Stimulated activated naive CD4-positive, alpha-beta T cell treated with Interleukin-2 at 50 U/mL for 16 hours (primary cell): ENCODE data around the gene ABL1.
"Not testable (repeated sequence)": the region's sequence is repeated elsewhere in the genome, so short reads cannot be mapped to it uniquely, and the experiment has no call there.

ENCODE experiments used
- DNase-seq: peaks from one replicate; lab custom pipeline; 2025; lab: John Stamatoyannopoulos, UW

The ABL1 gene

DNA sequence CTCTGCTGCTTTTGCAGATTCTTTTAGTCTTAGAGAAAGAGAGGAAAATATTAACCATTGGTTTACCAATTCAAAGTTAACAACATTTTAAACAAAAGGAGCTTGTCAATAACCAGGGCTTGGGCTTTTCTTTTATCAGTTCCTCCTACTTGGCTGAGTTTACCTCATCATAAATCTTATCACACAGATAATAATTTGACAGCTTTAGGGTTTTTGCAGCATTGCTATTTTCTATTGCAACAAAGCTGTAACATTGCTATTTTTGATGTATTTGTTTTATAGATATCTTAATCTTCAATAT is 9.8 kb upstream of the ABL1 start:
- DNase-seq = no peak

DNA sequence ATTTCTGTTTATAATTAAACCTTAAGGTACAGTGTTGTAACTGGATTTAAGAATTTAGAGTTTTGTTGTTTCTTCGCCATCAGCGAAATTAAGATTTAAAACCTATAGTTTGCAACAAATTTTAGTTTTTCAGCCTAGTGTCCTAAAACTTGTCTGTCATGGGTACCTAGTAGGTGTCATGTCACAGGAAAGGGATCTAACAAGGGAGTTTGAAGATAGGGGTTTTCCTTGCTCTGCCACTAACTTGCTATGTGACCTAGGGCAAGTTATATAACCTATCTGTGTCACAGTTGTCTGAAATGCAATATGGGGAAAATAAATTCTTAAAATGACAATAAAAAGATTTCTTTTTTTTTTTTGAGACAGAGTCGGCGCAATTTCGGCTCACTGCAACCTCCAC is 9.2 kb upstream of the ABL1 start:
- no peak for DNase-seq

- DNase-seq = no peak
Measured at GRCh38 chr9:130829762-130830161, 5.3 kb upstream of the ABL1 start.

DNA sequence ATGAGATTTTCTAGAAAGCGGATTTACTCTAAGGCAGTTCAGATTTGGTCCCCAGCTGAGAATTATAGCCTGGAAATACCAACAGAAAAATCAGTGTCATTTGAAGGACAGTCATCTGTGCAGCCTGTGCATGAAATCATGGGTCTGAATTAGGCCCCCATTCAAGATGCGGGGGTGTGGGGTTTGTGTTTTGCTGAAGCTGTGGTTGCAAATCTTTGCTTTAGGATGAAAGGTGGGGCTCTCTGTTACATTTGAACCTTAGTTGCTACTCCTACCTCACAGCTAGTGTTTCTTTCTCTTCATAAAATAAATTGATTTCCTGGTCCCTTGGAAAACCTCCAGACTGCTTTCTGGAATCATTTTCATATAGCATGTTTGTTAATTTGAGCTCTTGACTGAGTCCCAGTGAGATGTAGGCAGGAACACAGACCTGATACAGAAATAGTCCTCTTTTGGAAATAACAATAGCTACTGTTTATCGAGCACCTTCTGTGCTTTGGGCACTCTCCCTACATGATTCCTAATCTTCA is 4.8 kb upstream of the ABL1 start:
- DNase-seq = no peak

- no peak for DNase-seq
Measured at GRCh38 chr9:130831077-130831476, 4.0 kb upstream of the ABL1 start.

GRCh38 chr9:130833031-130833990 is 1.7 kb upstream of the ABL1 start:
- DNase-seq = no peak

- DNase-seq = no peak
Measured at GRCh38 chr9:130835441-130836298, 616 bp downstream of the ABL1 start.

GRCh38 chr9:130837002-130837511 is 2.0 kb downstream of the ABL1 start:
- DNase-seq = no peak

- DNase-seq = no peak
Measured at GRCh38 chr9:130837643-130838042, 2.6 kb downstream of the ABL1 start.

- no peak for DNase-seq
Measured at GRCh38 chr9:130839132-130840111, 4.4 kb downstream of the ABL1 start.

- DNase-seq = no peak
Measured at GRCh38 chr9:130842545-130842944, 7.5 kb downstream of the ABL1 start.

DNA sequence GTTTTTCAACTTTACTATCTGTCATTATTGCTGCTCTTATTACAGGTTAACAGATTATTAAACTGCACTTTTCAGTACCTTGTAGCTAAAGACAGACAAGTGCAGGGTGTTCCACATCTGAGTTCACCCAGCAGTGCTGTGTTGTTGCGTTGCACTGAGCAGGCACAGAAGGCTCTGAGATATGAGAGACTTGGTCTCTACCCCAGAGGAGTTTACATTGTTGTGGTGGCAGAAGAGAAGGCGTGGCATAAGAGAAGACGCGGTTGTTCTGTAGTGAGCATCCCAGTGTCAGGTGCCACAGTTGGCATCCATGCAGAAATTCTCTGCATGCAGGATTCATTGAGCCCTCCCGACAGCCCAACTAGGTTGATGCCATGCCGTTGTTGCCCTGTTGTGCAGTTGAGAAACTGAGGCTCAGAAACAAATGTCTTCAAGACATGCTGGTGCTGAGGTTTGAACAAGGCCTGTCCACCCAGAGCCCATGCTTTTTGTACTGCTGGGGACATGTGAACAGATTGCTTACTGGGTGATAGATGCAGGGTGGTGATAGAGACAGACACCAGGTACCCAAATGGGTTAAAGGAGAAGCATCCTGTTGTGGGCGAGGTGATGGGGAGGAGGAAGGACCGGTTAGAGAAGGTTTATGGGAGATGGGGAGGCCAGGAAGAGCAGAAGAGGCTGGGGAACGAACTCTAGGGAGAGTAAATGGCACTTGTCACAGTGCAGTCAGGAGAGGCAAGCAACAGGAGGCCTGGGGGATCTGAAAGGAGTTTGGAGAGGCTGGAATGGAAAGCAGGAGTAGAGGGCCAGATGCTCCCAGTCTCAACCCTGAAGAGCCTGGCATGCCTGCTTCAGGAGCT is 8.2 kb downstream of the ABL1 start:
- no peak for DNase-seq

- no peak for DNase-seq
Measured at GRCh38 chr9:130844044-130844451, 9.0 kb downstream of the ABL1 start.

GRCh38 chr9:130845254-130845653 is 10.2 kb downstream of the ABL1 start:
- DNase-seq = no peak

DNA sequence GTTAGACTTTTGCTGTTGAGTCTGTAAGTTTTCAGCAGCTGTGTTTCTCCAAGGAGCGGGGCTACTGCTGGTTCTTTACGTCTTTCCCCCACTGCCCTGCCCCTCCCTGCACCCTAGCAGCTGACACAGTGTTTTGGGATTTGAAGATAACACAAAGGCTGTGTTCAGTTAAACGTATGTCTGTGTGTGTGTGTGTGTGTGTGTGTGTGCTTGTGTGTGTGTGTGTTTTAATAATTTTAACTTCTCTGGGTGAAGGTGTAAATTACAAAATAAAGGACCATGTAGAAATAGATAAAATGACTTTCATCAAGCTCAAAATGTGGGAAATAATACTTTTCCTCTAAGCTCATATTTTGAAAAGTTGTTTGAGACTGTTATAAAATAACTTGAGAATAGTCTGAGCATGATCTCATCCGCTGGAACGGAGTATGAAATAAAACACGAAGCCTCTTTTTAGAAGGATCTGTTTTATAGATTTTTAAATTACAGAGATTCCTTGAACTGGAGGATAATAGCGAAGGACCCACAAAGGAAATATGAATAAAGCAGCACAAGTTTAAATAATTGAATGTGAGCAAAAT is 10.9 kb downstream of the ABL1 start:
- no peak for DNase-seq

GRCh38 chr9:130846487-130847305 is 11.6 kb downstream of the ABL1 start:
- DNase-seq = no peak

- DNase-seq = no peak
Measured at GRCh38 chr9:130847306-130848217, 12.5 kb downstream of the ABL1 start.

- not testable (repeated sequence) for DNase-seq
Measured at GRCh38 chr9:130848514-130848913, 13.5 kb downstream of the ABL1 start.
